ENCODE measurements around the gene KPNA5. TPM values are rescaled to one million over a fixed set of nuclear protein-coding genes. Genes with fewer than 3 reads are reported as not detected.
"Not testable (repeated sequence)": the region's sequence is repeated elsewhere in the genome, so short reads cannot be mapped to it uniquely, and the experiment has no call there.

The KPNA5 gene
- total RNA-seq, 2 donors from 2014 or later: 2.5 to 6.1 TPM

GRCh38 chr6:116705917-116706316, 24.9 kb downstream of the KPNA5 start:
- TF ChIP-seq CTCF (IDR thresholded peaks at IDR 0.05): no peak
- intact Hi-C loops (cut with DNase I): no loop called here

DNA sequence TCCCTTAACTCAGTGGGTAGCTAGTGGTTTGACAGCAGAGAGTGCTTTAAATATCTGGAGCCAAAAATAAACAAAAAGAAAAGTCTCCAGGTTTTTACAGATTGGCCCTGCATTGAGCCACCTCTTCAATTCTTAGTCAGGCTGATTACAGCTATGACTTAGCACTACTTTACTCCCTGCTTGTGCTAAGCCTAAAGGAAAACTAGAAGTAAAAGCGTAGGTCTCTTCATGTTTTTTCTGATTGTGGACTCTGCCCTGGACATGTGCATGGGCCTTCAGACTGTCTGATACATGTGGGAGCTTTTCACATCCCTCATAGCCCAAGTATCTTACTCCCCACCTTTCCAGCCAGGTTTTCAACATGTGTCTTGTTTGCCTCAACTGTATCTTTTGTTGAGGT, 33.3 kb downstream of the KPNA5 start:
- no peaks in the 10 kb centered on the region for H3K36me3 ChIP-seq
- no peak overlapping the region for H3K4me3 ChIP-seq
- H3K27ac ChIP-seq: no peak overlapping the region
- DNase-seq: no peak
- intact Hi-C loops (cut with DNase I): no loop called here
- TF ChIP-seq CTCF (IDR thresholded peaks at IDR 0.05): no peak
- no peaks in the 10 kb centered on the region for H3K9me3 ChIP-seq
- no peaks in the 10 kb centered on the region for H3K4me1 ChIP-seq
- no peaks in the 10 kb centered on the region for H3K27me3 ChIP-seq
- no peak overlapping the region for H3K9ac ChIP-seq (ENCODE audit: low read depth in 2 of 2, low read length in 2 of 2)

More at GRCh38 chr6:116705917-116706316, 24.9 kb downstream of the KPNA5 start:
- H3K4me1 ChIP-seq: no peaks in the 10 kb centered on the region
- H3K27ac ChIP-seq: no peak overlapping the region
- DNase-seq: no peak
- no peak overlapping the region for H3K4me3 ChIP-seq
- H3K9ac ChIP-seq (ENCODE audit: low read depth in 2 of 2, low read length in 2 of 2): no peak overlapping the region
- no peaks in the 10 kb centered on the region for H3K9me3 ChIP-seq
- no peaks in the 10 kb centered on the region for H3K27me3 ChIP-seq
- no peaks in the 10 kb centered on the region for H3K36me3 ChIP-seq

- no peak for DNase-seq
- Histone ChIP-seq H3K4me3 (no peak overlapping the region), H3K9me3 (no peaks in the 10 kb centered on the region), H3K9ac (ENCODE audit: low read depth in 2 of 2, low read length in 2 of 2) (no peak overlapping the region), H3K36me3 (no peaks in the 10 kb centered on the region), H3K4me1 (no peaks in the 10 kb centered on the region), H3K27me3 (no peaks in the 10 kb centered on the region), H3K27ac (no peak overlapping the region)
- no peak for TF ChIP-seq CTCF (IDR thresholded peaks at IDR 0.05)
- intact Hi-C loops (cut with DNase I): no loop called here
These were observed 33.8 kb downstream of the KPNA5 start for GRCh38 chr6:116714761-116715160.

- no peak overlapping the region for H3K4me3 ChIP-seq
- DNase-seq: no peak
- H3K9me3 ChIP-seq: no peaks in the 10 kb centered on the region
- no peaks in the 10 kb centered on the region for H3K4me1 ChIP-seq
- H3K27ac ChIP-seq: no peak overlapping the region
- H3K27me3 ChIP-seq: no peaks in the 10 kb centered on the region
- no peak overlapping the region for H3K9ac ChIP-seq (ENCODE audit: low read depth in 2 of 2, low read length in 2 of 2)
- intact Hi-C loops (cut with DNase I): no loop called here
- TF ChIP-seq CTCF (IDR thresholded peaks at IDR 0.05): no peak
- H3K36me3 ChIP-seq: no peaks in the 10 kb centered on the region
These were observed 45.9 kb downstream of the KPNA5 start for GRCh38 chr6:116726947-116727346.

GRCh38 chr6:116730513-116730912, 49.5 kb downstream of the KPNA5 start:
- H3K27ac ChIP-seq: no peak overlapping the region
- H3K9ac ChIP-seq (ENCODE audit: low read depth in 2 of 2, low read length in 2 of 2): no peak overlapping the region
- H3K4me1 ChIP-seq: no peaks in the 10 kb centered on the region
- intact Hi-C loops (cut with DNase I): no loop called here
- H3K9me3 ChIP-seq: no peaks in the 10 kb centered on the region
- no peaks in the 10 kb centered on the region for H3K36me3 ChIP-seq
- DNase-seq: no peak
- no peaks in the 10 kb centered on the region for H3K27me3 ChIP-seq
- no peak overlapping the region for H3K4me3 ChIP-seq
- TF ChIP-seq CTCF (IDR thresholded peaks at IDR 0.05): no peak

GRCh38 chr6:116737004-116737403, 56.0 kb downstream of the KPNA5 start:
- Histone ChIP-seq H3K4me3 (no peak overlapping the region), H3K27me3 (no peaks in the 10 kb centered on the region), H3K36me3 (no peaks in the 10 kb centered on the region), H3K27ac (no peak overlapping the region), H3K9me3 (no peaks in the 10 kb centered on the region), H3K4me1 (no peaks in the 10 kb centered on the region), H3K9ac (ENCODE audit: low read depth in 2 of 2, low read length in 2 of 2) (no peak overlapping the region)
- intact Hi-C loops (cut with DNase I): no loop called here
- TF ChIP-seq CTCF (IDR thresholded peaks at IDR 0.05): no peak
- no peak for DNase-seq

DNA sequence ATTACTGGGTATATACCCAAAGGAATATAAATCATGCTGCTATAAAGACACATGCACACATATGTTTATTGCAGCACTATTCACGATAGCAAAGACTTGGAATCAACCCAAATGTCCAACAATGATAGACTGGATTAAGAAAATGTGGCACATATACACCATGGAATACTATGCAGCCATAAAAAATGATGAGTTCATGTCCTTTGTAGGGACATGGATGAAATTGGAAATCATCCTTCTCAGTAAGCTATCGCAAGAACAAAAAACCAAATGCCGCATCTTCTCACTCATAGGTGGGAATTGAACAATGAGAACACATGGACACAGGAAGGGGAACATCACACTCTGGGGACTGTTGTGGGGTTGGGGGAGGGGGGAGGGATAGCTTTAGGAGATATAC, 59.5 kb downstream of the KPNA5 start:
- H3K9ac ChIP-seq (ENCODE audit: low read depth in 2 of 2, low read length in 2 of 2); DNase-seq; H3K36me3 ChIP-seq; H3K4me1 ChIP-seq; H3K9me3 ChIP-seq; intact Hi-C loops (cut with DNase I); H3K4me3 ChIP-seq; H3K27me3 ChIP-seq; H3K27ac ChIP-seq: not testable (repeated sequence)

Measured in colonic mucosa (tissue), 4 donors.